ENCODE results near the gene NOC2L. TPM values are rescaled to one million over a fixed set of nuclear protein-coding genes. Genes with fewer than 3 reads are reported as not detected.
"Not testable (repeated sequence)": the region's sequence is repeated elsewhere in the genome, so short reads cannot be mapped to it uniquely, and the experiment has no call there.

Gene NOC2L
- total RNA-seq, 1 donor from 2014 or later = 35.9 TPM

DNA sequence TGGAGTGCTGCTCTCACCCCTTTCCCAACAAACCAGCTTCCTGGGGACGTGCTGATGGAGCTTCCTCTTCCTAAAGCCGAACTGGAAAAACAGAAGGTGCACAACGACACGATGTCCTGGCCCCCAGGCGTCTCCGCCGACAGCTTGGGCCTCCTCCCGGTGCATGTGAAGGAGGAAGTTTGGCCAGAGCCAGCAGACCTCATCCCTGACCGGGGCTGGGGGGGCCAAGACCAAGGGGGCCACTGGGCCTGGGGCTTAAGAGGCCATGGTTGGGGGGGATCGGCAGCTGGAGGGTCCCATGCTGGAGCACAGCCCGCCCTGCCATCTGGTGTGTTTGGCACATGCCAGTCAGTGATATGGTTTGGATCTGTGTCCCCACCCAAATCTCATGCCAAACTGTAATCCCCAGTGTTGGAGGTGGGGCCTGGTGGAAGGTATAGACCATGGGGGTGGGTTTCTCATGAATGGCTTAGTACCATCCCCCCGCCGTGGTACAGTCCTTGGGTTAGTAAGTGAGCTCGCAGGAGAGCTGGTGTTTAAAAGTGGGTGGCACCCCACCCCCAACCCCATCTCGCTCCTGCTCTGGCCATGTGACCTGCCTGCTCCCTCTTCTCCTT, 34.4 kb upstream of the NOC2L start:
- DNase-seq = no peak

DNA sequence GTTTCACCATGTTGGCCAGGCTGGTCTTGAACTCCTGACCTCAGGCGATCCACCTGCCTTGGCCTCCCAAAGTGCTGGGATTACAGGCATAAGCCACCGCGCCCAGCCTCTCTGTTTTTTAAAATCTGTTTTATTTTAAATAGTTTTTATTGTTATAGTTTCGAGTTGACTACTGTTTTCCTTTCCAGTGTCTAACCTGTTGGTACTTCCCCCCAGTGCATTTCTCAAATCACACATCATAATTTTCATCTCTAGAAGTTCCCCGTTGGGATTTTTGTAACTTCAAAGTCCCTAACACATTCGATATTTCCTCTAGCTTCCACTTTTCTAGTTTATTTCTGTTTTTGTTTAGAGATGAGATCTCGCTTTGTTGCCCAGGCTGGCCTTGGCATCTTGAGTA, 33.3 kb upstream of the NOC2L start:
- no peak for DNase-seq

DNA sequence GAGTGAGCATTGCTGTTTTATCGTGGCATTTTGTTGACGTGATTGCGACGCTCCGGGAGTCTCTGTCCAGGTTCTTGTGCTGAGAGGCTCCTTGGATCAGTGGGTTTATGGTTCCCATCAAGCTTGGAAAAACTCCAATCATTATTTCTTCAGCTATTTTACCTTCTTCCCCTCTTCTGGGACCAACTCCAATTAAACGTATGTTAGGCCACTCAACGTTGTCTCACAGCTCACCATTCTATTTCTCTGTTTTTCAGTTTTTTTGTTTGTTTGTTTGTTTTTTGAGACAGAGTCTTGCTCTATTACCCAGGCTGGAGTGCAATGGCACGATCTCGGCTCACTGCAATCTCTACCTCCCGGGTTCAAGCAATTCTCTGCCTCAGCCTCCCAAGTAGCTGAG, 32.8 kb upstream of the NOC2L start:
- DNase-seq = no peak

DNA sequence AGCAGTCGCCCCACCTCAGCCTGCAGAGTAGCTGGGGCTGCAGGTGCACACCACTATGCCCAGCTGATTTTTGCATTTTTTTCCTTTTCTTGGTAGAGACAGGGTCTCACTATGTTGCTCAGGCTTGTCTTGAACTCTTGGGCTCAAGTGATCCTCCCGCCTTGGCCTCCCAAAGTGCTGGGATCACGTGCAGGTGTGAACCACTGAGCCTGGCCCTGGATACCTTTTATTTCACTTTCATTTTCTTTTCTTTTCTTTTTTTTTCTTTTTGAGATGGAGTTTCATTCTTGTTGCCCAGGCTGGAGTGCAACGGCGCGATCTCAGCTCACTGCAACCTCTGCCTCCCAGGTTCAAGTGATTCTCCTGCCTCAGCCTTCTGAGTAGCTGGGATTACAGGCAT, 32.2 kb upstream of the NOC2L start:
- DNase-seq = not testable (repeated sequence)

DNA sequence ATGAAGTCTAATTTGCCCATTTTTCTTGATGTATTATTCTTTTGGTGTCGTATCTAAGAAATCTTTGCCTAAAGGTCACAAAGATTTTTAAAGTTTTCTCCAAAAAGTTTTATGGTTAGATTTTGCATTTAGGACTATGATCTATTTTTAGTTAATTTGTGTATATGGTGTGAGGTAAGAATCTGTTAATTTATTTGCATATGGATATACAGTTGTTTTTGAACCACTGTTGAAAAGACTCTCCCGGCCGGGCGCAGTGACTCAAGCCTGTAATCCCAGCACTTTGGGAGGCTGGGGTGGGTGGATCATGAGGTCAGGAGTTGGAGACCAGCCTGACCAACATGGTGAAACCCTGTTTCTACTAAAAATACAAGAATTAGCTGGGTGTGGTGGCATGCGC, 29.0 kb upstream of the NOC2L start:
- DNase-seq = not testable (repeated sequence)

DNA sequence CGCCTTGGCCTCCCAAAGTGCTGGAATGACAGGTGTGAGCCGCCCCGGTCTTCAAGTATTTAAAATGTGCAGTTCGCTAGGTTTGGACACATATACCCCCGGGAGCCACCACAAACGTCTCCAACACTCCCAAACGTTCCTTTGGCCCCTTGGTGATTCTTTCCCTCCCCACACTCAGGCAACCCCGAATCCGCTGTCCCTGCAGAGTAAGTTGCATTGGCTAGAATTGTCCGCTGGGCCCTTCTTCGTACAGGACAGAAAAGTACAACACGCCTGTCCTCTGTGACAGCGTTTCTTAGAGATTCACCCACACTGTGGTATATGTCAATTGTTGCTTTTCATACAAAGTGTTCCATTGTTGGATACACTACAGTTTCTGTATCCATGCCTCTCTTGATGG, 26.1 kb upstream of the NOC2L start:
- DNase-seq = no peak

DNA sequence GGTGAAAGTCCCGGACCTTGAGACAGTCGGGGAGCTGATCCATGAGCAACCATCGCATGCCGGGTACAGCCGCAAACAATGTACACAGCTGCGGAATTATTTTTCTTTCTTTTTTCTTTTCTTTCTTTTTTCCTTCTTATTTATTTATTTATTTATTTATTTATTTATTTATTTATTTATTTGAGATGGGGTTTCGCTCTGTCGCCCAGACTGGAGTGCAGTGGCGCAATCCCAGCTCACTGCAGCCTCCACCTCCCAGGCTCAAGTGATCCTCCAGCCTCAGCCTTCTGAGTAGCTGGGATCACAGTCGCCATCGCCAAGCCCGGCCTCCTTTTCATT, 25.4 kb upstream of the NOC2L start:
- no peak for DNase-seq

DNA sequence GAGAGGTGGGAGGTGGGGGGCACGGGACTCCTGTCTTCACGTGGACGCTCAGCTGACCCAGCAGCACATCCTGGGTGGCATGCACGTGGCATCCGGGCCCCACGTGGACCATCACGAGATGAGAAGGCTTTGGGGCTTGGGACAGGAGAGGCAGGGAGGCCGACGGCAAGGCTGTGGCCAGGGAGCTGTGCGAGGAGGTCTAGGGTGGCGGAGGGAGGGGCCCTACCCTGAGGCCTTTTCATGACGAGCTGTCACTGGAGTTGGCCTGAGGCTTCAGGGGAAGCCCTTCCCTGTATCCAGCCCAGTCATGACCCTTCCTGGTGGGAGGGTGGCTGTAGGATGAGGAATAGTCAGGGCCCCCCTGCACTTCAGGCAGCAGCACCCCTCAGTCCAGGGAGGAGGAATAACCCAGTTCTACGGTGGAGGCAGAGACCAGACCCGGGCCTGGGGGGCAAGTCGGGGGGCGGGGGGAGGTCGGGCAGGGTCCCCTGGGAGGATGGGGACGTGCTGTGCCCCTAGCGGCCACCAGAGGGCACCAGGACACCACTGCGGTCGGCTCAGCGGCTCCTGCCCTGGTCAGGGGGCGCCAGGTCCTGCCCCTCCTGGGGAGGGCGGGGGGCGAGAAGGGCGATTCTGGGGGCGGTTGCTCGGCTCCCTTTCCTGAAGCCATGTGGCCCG, 24.9 kb upstream of the NOC2L start:
- no peak for DNase-seq

DNA sequence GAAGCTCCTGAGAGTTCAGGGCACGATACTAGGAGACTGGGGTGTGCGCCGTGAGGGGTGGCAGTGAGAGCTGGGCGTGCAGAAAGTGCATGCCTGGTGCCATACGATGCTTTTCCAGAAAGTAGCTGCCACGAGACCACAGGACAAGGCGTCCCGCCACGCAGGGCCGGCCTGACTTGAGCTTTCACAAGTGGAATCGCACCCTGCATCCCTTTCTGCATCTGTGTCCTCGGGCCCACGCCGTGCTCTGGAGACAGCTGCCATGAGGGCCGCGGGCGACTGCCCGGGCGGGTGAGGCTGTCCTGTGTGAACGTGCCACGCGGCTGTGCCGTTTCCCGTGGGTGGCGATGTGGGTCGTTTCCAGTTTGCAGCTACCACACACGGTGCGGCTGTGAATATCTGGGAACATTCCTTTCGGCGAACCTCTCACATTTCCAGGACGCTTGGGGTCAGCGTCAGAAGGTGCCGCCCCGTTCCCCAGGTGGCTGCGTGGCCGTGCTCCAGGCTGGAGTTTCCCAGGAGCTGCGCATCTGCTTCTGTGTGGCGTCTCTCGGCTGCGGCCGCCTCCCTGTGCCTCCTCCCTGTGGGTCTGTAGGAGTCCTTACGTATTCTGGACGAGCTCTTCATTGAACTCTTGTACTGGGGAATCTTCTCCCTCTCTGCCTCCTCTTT, 23.8 kb upstream of the NOC2L start:
- DNase-seq = no peak

DNA sequence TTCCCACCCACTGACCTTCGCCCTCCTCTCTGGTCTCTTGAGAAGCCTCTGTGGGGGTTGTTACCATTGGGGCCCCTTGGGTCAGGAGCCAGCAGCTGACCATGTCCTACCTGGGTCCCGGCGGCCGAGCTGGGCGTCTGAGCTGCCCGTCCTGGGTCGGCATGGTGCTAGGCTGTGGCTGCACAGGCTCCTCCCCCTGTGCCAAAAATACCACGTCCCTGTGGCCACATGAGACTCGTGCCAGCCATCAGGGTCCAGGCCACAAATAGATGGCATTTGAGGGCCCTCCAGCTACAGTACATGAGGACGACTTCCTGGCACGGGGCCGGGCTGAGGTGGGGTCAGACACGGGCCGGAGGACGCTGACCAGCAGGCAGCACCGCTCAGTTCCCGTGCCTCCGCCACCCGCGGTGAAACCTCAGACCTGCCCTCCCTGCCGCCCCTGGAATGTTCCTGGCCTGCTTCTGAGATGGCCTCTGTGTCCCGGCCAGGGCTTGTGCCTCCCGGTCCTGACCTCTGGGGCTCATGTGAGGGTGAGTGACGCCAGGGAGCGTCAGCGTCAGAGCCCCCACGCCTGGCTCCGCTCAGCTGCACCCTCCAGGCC, 23.0 kb upstream of the NOC2L start, which contains the start of gene PERM1:
PERM1 (minus strand) TSS at position 139 of the 604 bp plus-strand sequence. CDS start 1,064 bp downstream, outside the sequence.
- no peak for DNase-seq

DNA sequence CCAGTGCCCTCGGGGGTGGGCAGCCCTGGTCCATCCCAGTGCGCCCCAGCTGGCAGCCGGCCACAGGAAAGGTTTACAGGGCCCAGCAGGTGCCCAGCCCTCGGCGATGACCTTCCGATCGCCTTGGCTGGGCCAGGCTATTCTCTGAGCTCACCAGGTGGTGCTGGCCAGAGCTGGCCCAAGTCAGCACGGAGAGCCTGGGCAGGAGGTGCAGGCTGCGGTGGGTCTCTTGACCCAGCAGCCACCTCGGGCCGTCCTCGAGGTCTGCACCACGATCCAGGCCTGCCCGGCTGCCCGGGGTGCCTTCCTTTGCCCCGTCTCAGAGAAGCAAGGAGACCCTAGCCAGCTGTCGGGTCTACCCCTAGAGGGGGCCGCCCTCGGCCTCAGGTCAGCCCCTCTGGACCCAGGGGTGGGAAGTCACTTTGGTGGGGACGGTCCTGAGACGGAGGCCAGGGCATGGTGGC, 22.5 kb upstream of the NOC2L start:
- DNase-seq = no peak

DNA sequence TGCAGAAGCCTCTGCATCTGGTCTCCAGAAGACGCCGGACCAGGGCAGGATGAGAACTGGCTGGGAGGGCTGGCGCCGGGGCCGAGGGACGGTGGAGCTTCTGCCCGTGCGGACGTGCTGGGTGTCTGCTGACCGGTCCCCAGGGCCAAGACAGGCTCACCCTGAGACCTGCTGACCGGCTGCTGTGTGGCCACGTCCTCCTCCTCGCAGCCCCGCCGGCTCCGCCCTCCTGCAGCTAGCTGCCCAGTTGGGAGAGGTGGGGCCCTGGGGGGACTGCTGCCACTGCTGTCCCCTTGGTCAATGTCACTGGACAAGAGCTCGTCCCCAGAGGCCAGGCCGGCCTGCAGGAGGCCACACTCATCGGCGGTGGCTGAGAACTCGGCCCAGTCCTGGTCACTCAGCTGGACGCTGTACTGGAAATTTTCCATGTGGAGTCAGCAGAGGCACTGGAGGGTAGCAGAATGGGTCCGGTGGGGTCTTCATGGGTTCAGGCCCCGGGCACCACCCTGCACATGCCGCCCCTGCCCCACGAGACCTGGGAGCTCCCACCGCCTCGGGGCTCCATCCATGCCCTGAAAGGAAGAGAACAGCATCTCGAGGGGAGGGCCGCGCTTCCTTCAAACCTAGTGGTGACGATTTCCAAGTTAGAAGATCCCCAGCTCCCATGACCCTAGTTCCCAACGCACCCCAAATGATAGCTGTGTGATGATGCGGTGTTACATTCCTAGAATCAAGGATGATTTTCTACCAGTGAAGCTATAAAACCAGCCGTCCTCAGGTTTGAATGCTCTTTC, 21.7 kb upstream of the NOC2L start:
- no peak for DNase-seq

DNA sequence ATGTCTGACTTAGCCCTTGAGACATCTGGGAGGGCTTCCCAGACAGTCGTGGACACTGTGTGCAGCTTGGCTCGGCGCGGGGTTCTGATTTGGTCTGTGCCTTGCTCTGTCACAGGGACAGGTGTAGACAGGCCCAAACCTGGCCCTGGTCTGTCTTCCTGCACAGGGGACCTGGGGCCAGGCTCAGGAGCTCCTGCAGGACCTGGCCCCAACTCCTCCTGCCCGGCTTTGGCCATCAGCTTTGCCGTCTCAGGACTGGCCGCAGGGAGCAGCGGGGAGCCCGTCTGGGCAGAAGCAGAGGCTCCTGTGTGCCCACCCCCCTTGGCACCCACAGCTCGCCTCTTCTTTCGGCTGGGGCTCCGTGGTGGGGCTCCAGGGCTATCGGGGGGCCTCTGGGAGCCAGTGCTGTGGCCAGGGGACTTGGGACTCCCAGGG, 21.1 kb upstream of the NOC2L start:
- no peak for DNase-seq

DNA sequence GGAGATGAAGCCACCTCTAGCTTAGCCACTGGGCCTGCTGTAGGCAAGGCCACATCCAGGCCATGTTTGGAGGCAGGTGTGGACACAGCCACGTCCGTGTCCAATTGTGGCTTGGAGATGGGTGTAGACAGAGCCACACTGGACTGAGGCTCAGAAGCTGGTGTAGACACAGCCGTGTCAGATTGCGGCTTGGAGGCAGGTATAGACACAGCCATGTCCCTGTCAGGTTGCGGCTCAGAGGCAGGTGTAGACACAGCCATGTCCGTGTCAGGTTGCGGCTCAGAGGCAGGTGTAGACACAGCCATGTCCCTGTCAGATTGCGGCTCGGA, 20.7 kb upstream of the NOC2L start:
- no peak for DNase-seq

DNA sequence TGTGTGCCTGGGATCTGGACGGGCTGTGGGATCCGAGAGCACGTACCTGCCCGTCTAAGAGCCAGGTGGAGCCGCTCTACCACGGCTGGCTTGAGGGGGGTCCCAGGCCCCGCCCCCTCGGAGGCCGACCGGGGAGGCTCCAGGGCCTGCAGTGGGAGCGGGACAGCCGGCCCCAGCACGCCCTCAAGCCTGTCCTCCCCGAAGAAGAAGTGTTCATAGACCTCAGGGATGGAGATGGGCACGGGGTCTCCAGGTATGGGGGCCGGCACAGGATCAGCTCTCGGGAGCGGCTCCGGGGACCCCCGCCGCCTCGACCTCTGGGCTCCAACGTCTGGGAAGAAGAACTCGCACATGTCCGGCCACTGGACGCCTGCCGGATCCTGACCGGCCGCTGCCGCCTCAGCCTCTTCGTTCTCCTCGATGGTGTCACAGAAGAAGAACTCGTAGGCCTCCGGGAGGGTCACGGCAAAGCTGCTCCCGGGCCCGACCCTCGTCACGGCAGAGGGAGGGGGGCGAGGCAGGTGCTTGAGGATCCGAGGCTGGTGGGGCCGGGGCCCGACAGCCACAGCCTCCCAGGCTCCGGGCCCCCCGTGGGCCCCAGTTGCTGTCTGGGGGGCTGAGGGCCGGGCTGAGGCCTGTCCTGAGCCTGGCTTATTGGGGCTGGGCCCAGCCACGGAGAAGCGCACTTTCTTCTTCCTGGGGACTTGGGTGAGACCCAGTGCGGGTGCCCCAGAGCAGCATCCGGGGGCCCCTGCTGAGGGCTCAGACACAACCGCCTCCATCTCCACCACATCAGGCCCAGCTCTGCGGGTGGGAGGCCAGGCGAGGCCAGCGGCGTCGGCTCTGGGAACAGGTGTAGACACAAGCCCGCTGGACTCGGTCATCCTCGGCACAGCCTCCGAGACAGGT, 20.0 kb upstream of the NOC2L start:
- no peak for DNase-seq

DNA sequence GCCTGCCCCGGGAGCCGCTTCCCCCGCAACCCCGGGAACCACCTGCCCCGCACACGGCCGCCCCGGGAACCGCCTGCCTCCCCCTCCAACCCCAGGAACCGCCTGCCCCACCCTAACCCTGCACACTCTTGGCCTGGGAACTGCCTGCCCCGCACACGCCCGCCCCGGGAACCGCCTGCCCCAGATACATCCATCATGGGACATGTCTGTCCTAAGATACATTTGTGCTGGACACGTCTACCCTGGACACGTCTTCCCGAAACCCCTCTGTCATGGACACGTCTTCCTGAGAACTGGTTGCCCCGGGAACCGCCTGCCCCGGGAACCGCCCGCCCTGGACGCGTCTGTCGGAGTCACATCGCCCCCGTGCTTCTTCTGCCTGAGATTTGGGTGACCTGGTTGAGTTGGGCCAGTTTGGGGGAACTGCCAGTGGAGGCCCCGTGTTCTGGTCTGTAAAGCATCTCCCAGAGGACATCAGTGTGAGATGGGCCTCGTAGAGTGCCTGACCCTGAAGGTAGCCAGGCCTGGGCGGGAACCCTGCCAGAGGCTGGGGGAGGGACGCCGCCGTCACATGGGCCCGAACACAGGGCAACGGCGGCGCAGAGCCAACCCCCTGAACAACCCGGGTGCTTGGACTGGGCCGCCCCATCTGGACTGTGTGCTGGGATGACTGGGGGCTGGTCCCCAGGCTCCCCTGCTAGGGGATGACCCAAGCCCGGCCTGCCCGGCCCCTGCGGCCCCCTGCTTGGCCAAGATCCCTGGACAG, 19.2 kb upstream of the NOC2L start:
- DNase-seq = no peak

DNA sequence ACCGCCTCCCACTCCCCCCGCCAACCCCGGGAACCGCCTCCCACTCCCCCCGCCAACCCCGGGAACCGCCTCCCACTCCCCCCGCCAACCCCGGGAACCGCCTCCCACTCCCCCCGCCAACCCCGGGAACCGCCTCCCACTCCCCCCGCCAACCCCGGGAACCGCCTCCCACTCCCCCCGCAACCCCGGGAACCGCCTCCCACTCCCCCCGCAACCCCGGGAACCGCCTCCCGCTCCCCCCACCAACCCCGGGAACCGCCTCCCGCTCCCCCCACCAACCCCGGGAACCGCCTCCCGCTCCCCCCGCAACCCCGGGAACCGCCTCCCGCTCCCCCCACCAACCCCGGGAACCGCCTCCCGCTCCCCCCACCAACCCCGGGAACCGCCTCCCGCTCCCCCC, 17.7 kb upstream of the NOC2L start:
- not testable (repeated sequence) for DNase-seq

DNA sequence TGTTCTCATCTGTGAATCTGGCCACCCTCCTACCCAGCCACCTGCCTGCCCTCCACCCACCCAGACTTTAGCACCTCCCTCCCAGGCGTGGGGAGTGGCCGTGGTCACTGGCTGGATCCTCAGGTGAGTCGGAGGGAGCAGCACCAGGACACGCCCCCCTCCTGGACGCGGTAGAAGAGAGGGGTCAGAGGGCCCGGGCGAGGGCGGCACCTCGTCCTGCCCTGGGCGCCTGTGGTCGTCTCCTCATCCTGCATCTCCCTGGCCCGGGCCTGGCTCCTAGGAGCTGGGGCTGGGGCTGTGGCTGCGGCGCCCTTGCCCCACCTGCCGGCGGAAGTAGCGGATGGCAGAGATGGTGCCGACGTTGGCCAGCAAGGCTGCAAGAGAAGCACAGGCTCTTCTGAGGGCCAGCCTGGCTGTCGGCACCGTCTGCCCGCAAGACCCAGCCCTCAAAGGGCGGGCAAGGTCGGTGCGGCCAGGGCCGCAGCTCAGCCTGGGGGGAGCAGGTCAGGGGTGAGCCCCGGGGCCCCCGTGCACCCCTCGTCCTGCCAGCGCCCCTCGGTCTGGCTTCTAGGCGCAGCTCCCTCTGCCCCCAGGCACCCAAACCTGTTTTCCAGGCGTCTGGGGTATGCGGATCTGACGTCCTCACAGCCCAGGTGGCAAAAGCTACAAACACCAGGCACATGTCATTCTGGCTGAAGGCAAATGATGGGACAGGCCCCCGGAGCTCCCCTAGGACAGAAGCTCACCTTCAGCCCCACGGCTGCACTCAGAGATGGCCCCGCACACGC, 17.0 kb upstream of the NOC2L start:
- DNase-seq = peak; percentile 26

DNA sequence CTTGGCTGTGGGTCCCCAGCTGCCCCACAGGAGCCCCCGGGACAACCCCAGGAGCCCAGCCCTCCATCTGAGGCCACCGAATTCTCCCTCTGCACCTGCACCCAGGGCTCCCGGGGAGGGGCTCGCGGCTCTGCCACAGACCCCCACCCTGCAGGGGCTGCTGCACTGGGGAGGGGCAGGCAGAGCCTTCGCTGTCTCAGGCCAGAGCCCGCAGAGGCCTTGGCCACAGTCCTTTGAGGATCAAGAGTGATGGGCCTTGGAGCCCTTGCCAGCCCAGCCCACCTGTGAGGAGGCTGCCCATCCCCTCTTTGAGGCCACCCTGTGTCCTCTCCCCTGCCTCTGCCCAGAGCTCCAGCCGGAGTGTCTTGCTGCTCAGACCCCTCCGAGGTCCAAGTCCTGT, 16.3 kb upstream of the NOC2L start:
- no peak for DNase-seq

All from skin of body (tissue), 2 donors.